Colonic mucosa (tissue), 4 donors: ENCODE measurements around the gene DUSP23. TPM values are rescaled to one million over a fixed set of nuclear protein-coding genes. Genes with fewer than 3 reads are reported as not detected.

Experiments
- DNase-seq: peaks from one replicate; pipeline ENCODE4 v3.0.0-alpha.2; 2020
- H3K27ac ChIP-seq: fragments of 200-600 bp; one replicate; pipeline ENCODE4 v1.8.0; 2021
- H3K27me3 ChIP-seq: fragments of 200-600 bp; one replicate; pipeline ENCODE4 v1.8.0; 2021
- H3K36me3 ChIP-seq: fragments of 200-600 bp; one replicate; pipeline ENCODE4 v1.8.0; 2021
- H3K4me1 ChIP-seq: fragments of 200-600 bp; one replicate; pipeline ENCODE4 v1.8.0; 2021; ENCODE audit warnings: mild to moderate bottlenecking
- H3K4me3 ChIP-seq: fragments of 200-600 bp; one replicate; pipeline ENCODE4 v1.8.0; 2021
- H3K9ac ChIP-seq, 2 donors: one replicate each; pipeline ENCODE4 v1.7.0; 2013; ENCODE audit warnings: control low read depth in 2 of 2, low read depth in 2 of 2, low read length in 2 of 2
- H3K9me3 ChIP-seq: fragments of 200-600 bp; one replicate; pipeline ENCODE4 v1.8.0; 2021
- intact Hi-C: fragments of 100-400 bp; cut with DNase I; formaldehyde crosslinking; loops from one replicate; pipeline ENCODE4 v1.14.1; 2022
- total RNA-seq, 2 donors: library from RNA; stranded (reverse); fragmentation: NEBNext Ultra II Directional in 1 of 2; extraction: Animal tissue kit (Norgen Biotek cat#: 25700) in 1 of 2; gene quantifications; one replicate each; pipeline ENCODE4 v1.2.1, GENCODE V29; 2021
- TF ChIP-seq, protein P1 (sequence below): fragments of 200-600 bp; IDR thresholded peaks from one replicate; pipeline ENCODE4 v1.8.0; 2022; ENCODE audit warnings: antibody characterized with exemption, mild to moderate bottlenecking
- donor health status: healthy.
- donor health status: DM: no; HTN: no; CAD: no.
- donor health status: DM: no; HTN: no; CAD: no.

Gene DUSP23
- total RNA-seq, 2 donors from 2014 or later = 43.3 to 50.4 TPM

DNA sequence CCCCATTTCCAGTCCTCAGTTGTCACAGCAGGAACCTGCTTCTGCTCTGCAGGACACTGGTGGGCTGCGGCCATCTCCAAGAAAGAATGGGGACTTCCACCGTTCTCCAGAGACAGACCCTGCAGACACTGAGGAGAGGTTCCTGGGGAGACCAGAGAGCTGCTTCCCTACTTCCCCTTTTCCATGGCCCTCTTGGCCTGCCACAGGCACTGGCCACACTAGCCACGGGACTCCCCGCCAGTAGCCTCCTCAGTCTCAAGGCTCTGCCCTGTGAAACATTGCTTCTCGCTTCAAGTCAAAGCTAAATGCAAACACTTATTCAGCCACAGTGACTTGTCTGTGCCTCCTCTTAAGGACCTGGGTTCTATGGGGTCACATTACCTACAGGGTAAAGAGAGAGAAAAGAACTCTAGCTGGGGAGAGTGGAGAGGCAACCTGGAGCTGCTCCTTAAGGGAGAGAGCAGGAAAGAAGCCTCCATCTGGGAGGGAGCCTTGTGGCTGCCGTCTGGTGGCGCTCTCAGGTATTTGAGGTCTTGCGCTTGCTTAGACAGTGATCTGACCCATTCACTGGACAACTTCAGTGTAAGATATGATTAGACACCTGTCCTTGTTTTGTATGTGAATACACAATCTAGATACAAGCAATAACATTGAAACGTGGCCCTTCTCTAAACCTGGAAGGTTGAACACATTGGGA is 40.6 kb downstream of the DUSP23 start:
- no peak for DNase-seq
- Histone ChIP-seq H3K4me3 (no peak overlapping the region), H3K9me3 (no peaks in the 10 kb centered on the region), H3K9ac (no peak overlapping the region), H3K27ac (no peak overlapping the region), H3K27me3 (no peaks in the 10 kb centered on the region), H3K36me3 (no peaks in the 10 kb centered on the region), H3K4me1 (no peaks in the 10 kb centered on the region)
- intact Hi-C loops = loop anchor here (5.0 kb wide), 1 partner anchor 51 kb away; no protein-coding TSS in a partner anchor
- TF ChIP-seq, protein P1, sequence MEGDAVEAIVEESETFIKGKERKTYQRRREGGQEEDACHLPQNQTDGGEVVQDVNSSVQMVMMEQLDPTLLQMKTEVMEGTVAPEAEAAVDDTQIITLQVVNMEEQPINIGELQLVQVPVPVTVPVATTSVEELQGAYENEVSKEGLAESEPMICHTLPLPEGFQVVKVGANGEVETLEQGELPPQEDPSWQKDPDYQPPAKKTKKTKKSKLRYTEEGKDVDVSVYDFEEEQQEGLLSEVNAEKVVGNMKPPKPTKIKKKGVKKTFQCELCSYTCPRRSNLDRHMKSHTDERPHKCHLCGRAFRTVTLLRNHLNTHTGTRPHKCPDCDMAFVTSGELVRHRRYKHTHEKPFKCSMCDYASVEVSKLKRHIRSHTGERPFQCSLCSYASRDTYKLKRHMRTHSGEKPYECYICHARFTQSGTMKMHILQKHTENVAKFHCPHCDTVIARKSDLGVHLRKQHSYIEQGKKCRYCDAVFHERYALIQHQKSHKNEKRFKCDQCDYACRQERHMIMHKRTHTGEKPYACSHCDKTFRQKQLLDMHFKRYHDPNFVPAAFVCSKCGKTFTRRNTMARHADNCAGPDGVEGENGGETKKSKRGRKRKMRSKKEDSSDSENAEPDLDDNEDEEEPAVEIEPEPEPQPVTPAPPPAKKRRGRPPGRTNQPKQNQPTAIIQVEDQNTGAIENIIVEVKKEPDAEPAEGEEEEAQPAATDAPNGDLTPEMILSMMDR = no peak

DNA sequence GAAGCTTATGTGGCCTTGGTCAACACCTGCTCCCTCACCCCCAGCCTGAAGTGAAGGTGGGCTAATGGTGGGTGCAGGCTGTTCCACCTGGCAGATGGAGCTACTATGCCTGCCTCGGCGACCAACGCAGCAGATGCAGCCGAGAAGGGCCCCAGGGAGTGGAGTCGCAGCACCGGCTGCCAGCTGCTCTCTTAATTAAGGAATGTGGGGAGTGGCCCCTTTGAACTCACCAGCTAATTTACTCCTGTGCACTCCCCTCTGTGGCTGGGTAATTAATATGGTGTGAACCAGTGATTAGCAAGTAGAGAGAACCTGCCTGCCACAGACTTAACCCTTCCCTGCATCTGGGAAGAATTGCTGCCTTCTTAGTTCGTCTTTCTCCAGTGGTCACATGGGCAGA is 42.6 kb downstream of the DUSP23 start:
- DNase-seq = no peak
- TF ChIP-seq, protein P1 = no peak
- intact Hi-C loops = loop anchor here (5.0 kb wide), 1 partner anchor 49 kb away; no protein-coding TSS in a partner anchor

DNA sequence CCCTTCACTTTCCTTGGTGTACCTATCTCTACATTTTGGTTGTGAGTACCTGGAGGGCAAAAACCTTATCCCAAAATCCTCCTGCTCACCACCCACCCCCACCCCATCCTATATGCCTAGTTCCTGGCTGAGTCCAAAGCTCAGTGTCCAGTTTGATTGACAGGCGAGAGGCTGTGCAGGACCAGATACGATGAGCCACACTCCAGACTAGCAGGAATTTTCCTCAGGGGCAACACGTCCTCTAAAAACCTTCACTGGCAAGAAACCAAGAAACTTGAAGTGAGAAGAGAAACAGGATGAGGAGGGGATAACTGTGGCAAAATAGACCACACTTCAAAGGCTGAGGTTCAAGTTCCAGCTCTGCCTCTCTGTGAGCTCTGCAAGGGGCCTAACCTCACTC is 44.8 kb downstream of the DUSP23 start:
- Histone ChIP-seq H3K36me3 (no peaks in the 10 kb centered on the region), H3K9ac (no peak overlapping the region), H3K27me3 (no peaks in the 10 kb centered on the region), H3K9me3 (no peaks in the 10 kb centered on the region), H3K4me3 (no peak overlapping the region), H3K27ac (no peak overlapping the region), H3K4me1 (no peaks in the 10 kb centered on the region)
- TF ChIP-seq, protein P1 = no peak
- intact Hi-C loops = no loop called here
- DNase-seq = no peak

More for the DNA sequence above, 42.6 kb downstream of the DUSP23 start:
- H3K4me3 ChIP-seq = no peak overlapping the region
- H3K27ac ChIP-seq = no peak overlapping the region
- H3K9me3 ChIP-seq = no peaks in the 10 kb centered on the region
- no peaks in the 10 kb centered on the region for H3K4me1 ChIP-seq
- H3K27me3 ChIP-seq = no peaks in the 10 kb centered on the region
- no peak overlapping the region for H3K9ac ChIP-seq
- no peaks in the 10 kb centered on the region for H3K36me3 ChIP-seq

DNA sequence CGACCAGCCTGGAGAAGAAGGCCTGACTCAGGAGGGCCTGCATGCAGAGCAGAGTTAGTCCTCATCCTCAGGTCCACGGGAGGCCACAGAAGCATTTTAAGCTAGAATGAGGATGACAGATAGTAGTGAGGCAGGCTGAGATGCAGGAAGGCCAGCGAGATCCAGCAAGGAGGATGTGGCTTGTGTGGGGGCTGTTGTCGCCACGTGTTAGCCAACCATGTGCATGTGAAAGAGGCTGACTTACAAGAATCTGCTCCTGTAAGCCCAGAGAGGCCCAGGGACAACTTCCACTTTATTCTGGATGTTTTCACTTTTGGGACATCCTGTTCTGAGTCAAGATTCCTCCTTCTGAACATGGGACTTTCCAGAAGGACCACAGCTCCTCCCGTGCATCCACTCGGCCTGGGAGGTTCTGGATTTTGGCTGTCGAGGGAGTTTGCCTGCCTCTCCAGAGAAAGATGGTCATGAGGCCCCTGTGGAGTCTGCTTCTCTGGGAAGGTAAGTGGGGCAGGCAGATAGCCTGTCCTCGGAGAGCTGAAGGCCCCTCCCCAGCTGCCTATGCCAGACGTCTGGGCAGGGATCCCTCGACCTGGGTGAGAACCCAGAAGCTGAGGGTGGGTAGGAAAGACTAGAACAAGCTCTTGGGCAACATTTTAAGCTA is 45.8 kb downstream of the DUSP23 start, which contains the start of gene SLAMF8:
Gene SLAMF8, plus strand, starts transcription at position 433 of the 661 bp plus-strand sequence. Its CDS starts 26 bp downstream, at position 459.
- Histone ChIP-seq H3K9ac (peak within 1 kb of the TSS in 1 of 2 donors; percentile 21), H3K27me3 (no peaks in the 10 kb centered on the region), H3K36me3 (no peaks in the 10 kb centered on the region), H3K4me1 (no peaks in the 10 kb centered on the region), H3K4me3 (no peak within 1 kb of the TSS), H3K9me3 (no peaks in the 10 kb centered on the region), H3K27ac (no peak within 1 kb of the TSS)
- DNase-seq = peak; percentile 44
- intact Hi-C loops = no loop called here
- TF ChIP-seq, protein P1 = no peak

DNA sequence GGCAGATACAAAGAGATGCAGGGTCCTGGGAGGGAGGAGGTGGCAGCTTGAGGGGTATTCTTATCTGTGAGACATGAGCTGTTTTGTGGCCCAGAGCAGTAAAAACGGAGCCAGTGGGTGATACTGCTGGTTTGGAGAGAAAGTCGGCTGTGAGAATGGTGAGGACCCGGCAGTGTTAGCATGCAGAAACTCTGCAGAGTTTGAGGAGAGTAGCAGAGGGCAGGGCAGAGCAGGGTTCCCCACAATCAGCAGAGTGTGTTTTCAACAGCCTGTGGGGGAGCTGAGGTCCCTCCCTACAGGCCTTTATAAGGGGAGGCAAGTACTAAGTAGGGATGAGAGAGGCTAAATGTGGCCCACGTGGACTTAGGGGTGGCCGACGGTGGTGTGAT is 46.3 kb downstream of the DUSP23 start:
- intact Hi-C loops = no loop called here

More for the DNA sequence above, 46.3 kb downstream of the DUSP23 start:
- Histone ChIP-seq H3K27me3 (no peaks in the 10 kb centered on the region), H3K9ac (peak overlapping the region in 1 of 2 donors; percentile 21), H3K9me3 (no peaks in the 10 kb centered on the region), H3K36me3 (no peaks in the 10 kb centered on the region), H3K27ac (no peak overlapping the region), H3K4me1 (no peaks in the 10 kb centered on the region), H3K4me3 (no peak overlapping the region)
- TF ChIP-seq, protein P1 = no peak
- no peak for DNase-seq
